B cell (primary cell): ENCODE data around the gene GATA3. TPM values are rescaled to one million over a fixed set of nuclear protein-coding genes. Genes with fewer than 3 reads are reported as not detected.

Source experiments
- ATAC-seq: fragments of 200-7000 bp; cut with Tn5 transposase; one replicate; pipeline ENCODE4 v1.10.0; 2021; ENCODE audit warnings: low read depth, mild to moderate bottlenecking, moderate number of reproducible peaks, moderate library complexity
- CTCF ChIA-PET: fragments of 350-600 bp; sonication (Branson Sonifier 250); formaldehyde crosslinking; loops from one replicate; lab custom pipeline; 2021; ENCODE audit warnings: antibody characterized with exemption, inconsistent platforms; lab: Charles Lee
- POLR2A ChIA-PET: fragments of 350-600 bp; sonication (Branson Sonifier 250); formaldehyde crosslinking; loops from one replicate; lab custom pipeline; 2021; ENCODE audit warnings: antibody characterized with exemption; lab: Charles Lee
- DNase-seq: peaks from one replicate; pipeline ENCODE4 v3.0.0; 2013
- H2AFZ ChIP-seq: 2 replicates; pipeline ENCODE4 v1.6.1; 2012; ENCODE audit warnings: mild to moderate bottlenecking, low read depth, low read length; ENCODE audit not compliant: insufficient read depth, poor library complexity, severe bottlenecking
- H3K27ac ChIP-seq, 2 donors: 1 replicate in 1 of 2; 2 replicates in 1 of 2; pipeline ENCODE4 v1.5.1; 2012 to 2013; ENCODE audit warnings: low read length in 2 of 2, mild to moderate bottlenecking in 2 of 2, moderate library complexity in 1 of 2
- H3K27me3 ChIP-seq, 4 experiments: fragments of 200-600 bp in 1 of 4; sonication (generic) in 1 of 4; replicated peaks in 1 of 4; 1 replicate in 2 of 4; 2 replicates in 2 of 4; pipeline versions ENCODE4 v1.6.1 to v1.7.0; 2013 to 2016; ENCODE audit warnings: low read length in 3 of 4, mild to moderate bottlenecking in 2 of 4, mixed read lengths in 1 of 4, moderate library complexity in 1 of 4; ENCODE audit not compliant: insufficient read depth in 4 of 4, control insufficient read depth in 3 of 4; ENCODE audit errors: control extremely low read depth in 1 of 4
- H3K36me3 ChIP-seq, 2 experiments: replicated peaks in 1 of 2; 1 replicate in 1 of 2; 2 replicates in 1 of 2; pipeline versions ENCODE4 v1.6.1 to v1.7.1; 2013; ENCODE audit warnings: low read length in 1 of 2; ENCODE audit not compliant: insufficient read depth in 2 of 2, control insufficient read depth in 1 of 2; ENCODE audit errors: control extremely low read depth in 1 of 2, extremely low read depth in 1 of 2
- H3K4me1 ChIP-seq, 2 donors: fragments of 200-600 bp in 1 of 2; sonication (generic) in 1 of 2; 1 replicate in 1 of 2; 2 replicates in 1 of 2; pipeline versions ENCODE4 v1.5.1 to v1.6.1; 2013 to 2017; ENCODE audit warnings: low read length in 2 of 2; ENCODE audit not compliant: control insufficient read depth in 2 of 2, insufficient read depth in 2 of 2
- H3K4me2 ChIP-seq: replicated peaks from 2 replicates; pipeline ENCODE3; 2012; ENCODE audit warnings: mild to moderate bottlenecking, low read depth, low read length; ENCODE audit not compliant: poor library complexity, severe bottlenecking
- H3K4me3 ChIP-seq, 5 experiments: fragments of 200-600 bp in 1 of 5; sonication (generic) in 1 of 5; 1 replicate in 3 of 5; 2 replicates in 2 of 5; pipeline versions ENCODE4 v1.5.1 to v1.7.0; 2011 to 2016; ENCODE audit warnings: low read length in 4 of 5, mild to moderate bottlenecking in 4 of 5, low read depth in 2 of 5, control low read depth in 1 of 5, moderate library complexity in 1 of 5; ENCODE audit not compliant: insufficient read depth in 1 of 5; ENCODE audit errors: control extremely low read depth in 1 of 5, extremely low read depth in 1 of 5
- H3K79me2 ChIP-seq: fragments of 200-600 bp; sonication (generic); one replicate; pipeline ENCODE4 v1.6.0; 2016; ENCODE audit warnings: low read length; ENCODE audit not compliant: control insufficient read depth, insufficient read depth
- H3K9ac ChIP-seq: fragments of 200-600 bp; sonication (generic); 2 replicates; pipeline ENCODE4 v1.6.1; 2017; ENCODE audit warnings: mild to moderate bottlenecking, low read length, moderate library complexity
- H3K9me3 ChIP-seq, 3 donors: one replicate each; pipeline versions ENCODE4 v1.6.1 to v1.7.1; 2013; ENCODE audit warnings: low read length in 2 of 3; ENCODE audit not compliant: control insufficient read depth in 2 of 3, insufficient read depth in 1 of 3; ENCODE audit errors: control extremely low read depth in 1 of 3
- H4K20me1 ChIP-seq: 2 replicates; pipeline ENCODE4 v1.6.0; 2012; ENCODE audit warnings: mild to moderate bottlenecking, low read length; ENCODE audit not compliant: insufficient read depth, control insufficient read depth, poor library complexity, severe bottlenecking
- H3K27ac Mint-ChIP-seq: one replicate; pipeline ENCODE4 v1.8.0; 2021; ENCODE audit warnings: mixed read lengths
- H3K27me3 Mint-ChIP-seq: one replicate; pipeline ENCODE4 v1.8.0; 2021; ENCODE audit warnings: mixed read lengths
- H3K4me1 Mint-ChIP-seq: one replicate; pipeline ENCODE4 v1.8.0; 2021; ENCODE audit warnings: mixed read lengths
- H3K4me3 Mint-ChIP-seq: one replicate; pipeline ENCODE4 v1.8.0; 2021; ENCODE audit warnings: mixed read lengths
- H3K9me3 Mint-ChIP-seq: one replicate; pipeline ENCODE4 v1.8.0; 2022; ENCODE audit warnings: mixed read lengths; ENCODE audit not compliant: insufficient read depth
- EZH2 ChIP-seq: IDR thresholded peaks from 2 replicates; pipeline ENCODE4 v1.6.1; 2012; ENCODE audit warnings: borderline replicate concordance, low read depth, mild to moderate bottlenecking, moderate library complexity, low read length; ENCODE audit not compliant: insufficient read depth, poor library complexity, severe bottlenecking
- WGBS: methylation state at CpG from one replicate; pipeline ENCODE4 v1.1.5; 2013; ENCODE audit warnings: missing lambda C conversion rate; ENCODE audit not compliant: insufficient coverage; 5-methylcytosine and 5-hydroxymethylcytosine counted together
- intact Hi-C: fragments of 100-400 bp; cut with micrococcal nuclease; formaldehyde crosslinking; loops from one replicate; pipeline ENCODE4 v1.10.0; 2022
- polyA plus RNA-seq: library from polyadenylated mRNA; depleted of rRNA; stranded (reverse); fragments of >200 nt; gene quantifications from 2 replicates; pipeline ENCODE4 v1.2.3, GENCODE V29; 2012
- total RNA-seq, 2 donors: library from RNA; stranded (reverse); fragments of 120-200 nt in 1 of 2; gene quantifications; 1 replicate in 1 of 2; 2 replicates in 1 of 2; pipeline versions ENCODE4 v1.2.3 to v1.2.4, GENCODE V29; 2013 to 2022
- TF ChIP-seq, protein P1 (sequence below): fragments of 200-600 bp; IDR thresholded peaks from one replicate; pipeline ENCODE4 v1.8.0; 2022; ENCODE audit warnings: antibody characterized with exemption, mild to moderate bottlenecking

Gene GATA3
- total and polyA plus RNA-seq, 2 donors (not counting 1 experiment from before 2014, with no cell fraction given), result 0.60 to 0.94 TPM

DNA sequence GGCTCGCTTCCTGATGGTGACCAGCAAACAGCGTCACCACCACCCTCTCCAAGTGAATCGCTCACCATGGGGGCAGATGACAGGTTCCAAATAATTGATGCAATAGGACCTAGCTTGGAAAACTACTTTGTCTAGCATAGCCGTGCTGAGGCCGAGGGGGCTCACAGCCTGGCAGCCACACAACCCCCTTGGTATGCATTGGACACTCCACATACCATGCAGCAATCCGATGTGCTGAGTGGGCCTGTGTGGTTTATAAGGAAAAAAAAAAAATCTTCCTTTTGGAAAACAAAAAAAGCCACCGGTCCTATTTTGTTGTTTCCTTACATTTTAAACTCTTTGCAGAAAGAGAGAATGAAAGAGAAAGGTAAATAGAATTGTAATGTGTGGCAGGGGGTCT lies 15.1 kb downstream of the GATA3 start:
- CTCF ChIA-PET, result no interaction called here
- H3K9me3 ChIP-seq, result no peaks in the 10 kb centered on the region
- no peaks in the 10 kb centered on the region for H4K20me1 ChIP-seq
- H3K27ac ChIP-seq, result no peak overlapping the region
- no peak overlapping the region for H3K9ac ChIP-seq
- TF ChIP-seq, protein P1, sequence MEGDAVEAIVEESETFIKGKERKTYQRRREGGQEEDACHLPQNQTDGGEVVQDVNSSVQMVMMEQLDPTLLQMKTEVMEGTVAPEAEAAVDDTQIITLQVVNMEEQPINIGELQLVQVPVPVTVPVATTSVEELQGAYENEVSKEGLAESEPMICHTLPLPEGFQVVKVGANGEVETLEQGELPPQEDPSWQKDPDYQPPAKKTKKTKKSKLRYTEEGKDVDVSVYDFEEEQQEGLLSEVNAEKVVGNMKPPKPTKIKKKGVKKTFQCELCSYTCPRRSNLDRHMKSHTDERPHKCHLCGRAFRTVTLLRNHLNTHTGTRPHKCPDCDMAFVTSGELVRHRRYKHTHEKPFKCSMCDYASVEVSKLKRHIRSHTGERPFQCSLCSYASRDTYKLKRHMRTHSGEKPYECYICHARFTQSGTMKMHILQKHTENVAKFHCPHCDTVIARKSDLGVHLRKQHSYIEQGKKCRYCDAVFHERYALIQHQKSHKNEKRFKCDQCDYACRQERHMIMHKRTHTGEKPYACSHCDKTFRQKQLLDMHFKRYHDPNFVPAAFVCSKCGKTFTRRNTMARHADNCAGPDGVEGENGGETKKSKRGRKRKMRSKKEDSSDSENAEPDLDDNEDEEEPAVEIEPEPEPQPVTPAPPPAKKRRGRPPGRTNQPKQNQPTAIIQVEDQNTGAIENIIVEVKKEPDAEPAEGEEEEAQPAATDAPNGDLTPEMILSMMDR, result no peak
- no peak for TF ChIP-seq EZH2
- no peak overlapping the region for H2AFZ ChIP-seq
- no peak for DNase-seq
- H3K36me3 ChIP-seq, result no peaks in the 10 kb centered on the region
- WGBS, result 81% methylated on average over 4 of the region's 7 CpGs
- Mint-ChIP-seq H3K4me1 (no peaks in the 10 kb centered on the region), H3K27me3 (peaks cover 16% of the 10 kb centered on the region), H3K4me3 (no peak overlapping the region), H3K9me3 (no peaks in the 10 kb centered on the region), H3K27ac (no peak overlapping the region)
- intact Hi-C loops, result no loop called here
- peaks cover 0 to 17% (median under 1%) of the 10 kb centered on the region in 4 experiments for H3K27me3 ChIP-seq
- no peak overlapping the region for H3K4me3 ChIP-seq
- no peak overlapping the region for H3K4me2 ChIP-seq
- POLR2A ChIA-PET, result no interaction called here
- no peak for ATAC-seq
- no peaks in the 10 kb centered on the region for H3K79me2 ChIP-seq
- no peaks in the 10 kb centered on the region for H3K4me1 ChIP-seq

DNA sequence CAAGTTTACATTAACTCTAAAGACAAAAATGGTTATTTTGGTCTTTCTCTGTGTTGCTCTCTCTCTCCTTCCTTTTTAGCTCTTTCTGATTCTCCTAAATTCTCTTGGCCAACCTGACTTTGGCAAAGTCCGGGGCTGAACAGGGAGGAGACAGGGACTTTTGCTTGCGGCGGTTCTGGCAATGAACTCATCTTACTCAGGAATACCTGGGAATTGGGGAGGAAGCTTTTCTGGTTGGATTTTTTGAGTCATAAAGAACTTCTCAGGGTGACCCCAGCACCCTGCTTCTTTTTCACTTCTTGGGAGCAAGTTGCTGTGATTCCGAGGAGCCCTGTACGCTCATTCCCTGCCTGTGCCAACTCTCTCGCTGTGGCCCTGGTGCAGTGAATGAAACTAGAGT lies 16.0 kb downstream of the GATA3 start:
- H3K4me1 ChIP-seq, result no peaks in the 10 kb centered on the region
- 93% methylated on average over 2 of the region's 6 CpGs for WGBS
- no peak overlapping the region for H3K27ac Mint-ChIP-seq
- no peak overlapping the region for H3K4me2 ChIP-seq
- no peaks in the 10 kb centered on the region for H3K9me3 ChIP-seq
- peaks cover 0 to 13% (median 0%) of the 10 kb centered on the region in 4 experiments for H3K27me3 ChIP-seq
- no peak overlapping the region for H3K4me3 Mint-ChIP-seq
- H3K9me3 Mint-ChIP-seq, result no peaks in the 10 kb centered on the region
- peaks cover 15% of the 10 kb centered on the region for H3K27me3 Mint-ChIP-seq
- no peak for TF ChIP-seq EZH2
- TF ChIP-seq, protein P1, result no peak
- no peaks in the 10 kb centered on the region for H4K20me1 ChIP-seq
- no peaks in the 10 kb centered on the region for H3K79me2 ChIP-seq
- CTCF ChIA-PET, result no interaction called here
- POLR2A ChIA-PET, result no interaction called here
- no peak overlapping the region for H2AFZ ChIP-seq
- H3K27ac ChIP-seq, result no peak overlapping the region
- intact Hi-C loops, result no loop called here
- no peak for ATAC-seq
- no peaks in the 10 kb centered on the region for H3K4me1 Mint-ChIP-seq
- no peak overlapping the region for H3K9ac ChIP-seq
- H3K4me3 ChIP-seq, result no peak overlapping the region
- no peak for DNase-seq
- no peaks in the 10 kb centered on the region for H3K36me3 ChIP-seq
